ENCODE measurements around the gene NRIP2. TPM values are rescaled to one million over a fixed set of nuclear protein-coding genes. Genes with fewer than 3 reads are reported as not detected.
A peak's percentile ranks its signal among the peaks of the same experiment; 100 is the strongest.

The NRIP2 gene
- polyA plus RNA-seq, 1 donor from 2014 or later = not detected

GRCh38 chr12:2811801-2812200 lies 23.0 kb downstream of the NRIP2 start:
- H3K4me2 ChIP-seq (ENCODE audit: low read length) = peak overlapping the region; percentile 71
- TF ChIP-seq POLR2AphosphoS5 (IDR thresholded peaks at IDR 0.05) (no peak), RAD21 (conservative IDR thresholded peaks at IDR 0.05) (no peak), MXI1 (conservative IDR thresholded peaks at IDR 0.05; ENCODE audit: poor library complexity, severe bottlenecking) (no peak), EZH2 (IDR thresholded peaks at IDR 0.05; ENCODE audit: borderline replicate concordance, insufficient read depth, low read length, poor library complexity, severe bottlenecking) (no peak), TAF1 (IDR thresholded peaks at IDR 0.05; ENCODE audit: low read depth) (no peak), EP300 (conservative IDR thresholded peaks at IDR 0.05; ENCODE audit: poor library complexity, severe bottlenecking) (no peak), CTCF (IDR thresholded peaks at IDR 0.05; ENCODE audit: poor library complexity, severe bottlenecking) (no peak), SMC3 (conservative IDR thresholded peaks at IDR 0.05; ENCODE audit: poor library complexity) (no peak)
- TF ChIP-seq, protein P1, sequence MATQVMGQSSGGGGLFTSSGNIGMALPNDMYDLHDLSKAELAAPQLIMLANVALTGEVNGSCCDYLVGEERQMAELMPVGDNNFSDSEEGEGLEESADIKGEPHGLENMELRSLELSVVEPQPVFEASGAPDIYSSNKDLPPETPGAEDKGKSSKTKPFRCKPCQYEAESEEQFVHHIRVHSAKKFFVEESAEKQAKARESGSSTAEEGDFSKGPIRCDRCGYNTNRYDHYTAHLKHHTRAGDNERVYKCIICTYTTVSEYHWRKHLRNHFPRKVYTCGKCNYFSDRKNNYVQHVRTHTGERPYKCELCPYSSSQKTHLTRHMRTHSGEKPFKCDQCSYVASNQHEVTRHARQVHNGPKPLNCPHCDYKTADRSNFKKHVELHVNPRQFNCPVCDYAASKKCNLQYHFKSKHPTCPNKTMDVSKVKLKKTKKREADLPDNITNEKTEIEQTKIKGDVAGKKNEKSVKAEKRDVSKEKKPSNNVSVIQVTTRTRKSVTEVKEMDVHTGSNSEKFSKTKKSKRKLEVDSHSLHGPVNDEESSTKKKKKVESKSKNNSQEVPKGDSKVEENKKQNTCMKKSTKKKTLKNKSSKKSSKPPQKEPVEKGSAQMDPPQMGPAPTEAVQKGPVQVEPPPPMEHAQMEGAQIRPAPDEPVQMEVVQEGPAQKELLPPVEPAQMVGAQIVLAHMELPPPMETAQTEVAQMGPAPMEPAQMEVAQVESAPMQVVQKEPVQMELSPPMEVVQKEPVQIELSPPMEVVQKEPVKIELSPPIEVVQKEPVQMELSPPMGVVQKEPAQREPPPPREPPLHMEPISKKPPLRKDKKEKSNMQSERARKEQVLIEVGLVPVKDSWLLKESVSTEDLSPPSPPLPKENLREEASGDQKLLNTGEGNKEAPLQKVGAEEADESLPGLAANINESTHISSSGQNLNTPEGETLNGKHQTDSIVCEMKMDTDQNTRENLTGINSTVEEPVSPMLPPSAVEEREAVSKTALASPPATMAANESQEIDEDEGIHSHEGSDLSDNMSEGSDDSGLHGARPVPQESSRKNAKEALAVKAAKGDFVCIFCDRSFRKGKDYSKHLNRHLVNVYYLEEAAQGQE (IDR thresholded peaks at IDR 0.05; ENCODE audit: borderline replicate concordance) = no peak
- peak overlapping the region; percentile 97 for H3K27ac ChIP-seq (ENCODE audit: low read length)
- peak overlapping the region; percentile 42 for H3K9ac ChIP-seq (ENCODE audit: low read length)
- peak overlapping the region; percentile 75 for H3K4me3 ChIP-seq (ENCODE audit: low read length)
- no peaks in the 10 kb centered on the region for H4K20me1 ChIP-seq (ENCODE audit: insufficient read depth)
- no peaks in the 10 kb centered on the region for H3K27me3 ChIP-seq (ENCODE audit: insufficient read depth, low read depth, low read length)
- H3F3A ChIP-seq (ENCODE audit: insufficient read depth, low read length, poor library complexity, severe bottlenecking) = peaks cover 5% of the 10 kb centered on the region
- peaks cover 11% of the 10 kb centered on the region for H3K79me2 ChIP-seq (replicated peaks; ENCODE audit: insufficient read depth, low read length)
- no peaks in the 10 kb centered on the region for H3K9me2 ChIP-seq (ENCODE audit: insufficient read depth, low read length)
- H2AFZ ChIP-seq (ENCODE audit: low read depth, low read length) = peak overlapping the region; percentile 35
- no peaks in the 10 kb centered on the region for H3K9me3 ChIP-seq (ENCODE audit: low read length)
- no peaks in the 10 kb centered on the region for H3K36me3 ChIP-seq (ENCODE audit: insufficient read depth, low read length)

GRCh38 chr12:2806700-2807099 lies 28.1 kb downstream of the NRIP2 start:
- no peak overlapping the region for H3K9ac ChIP-seq (ENCODE audit: low read length)
- no peaks in the 10 kb centered on the region for H3K9me3 ChIP-seq (ENCODE audit: low read length)
- H3K36me3 ChIP-seq (ENCODE audit: insufficient read depth, low read length) = peaks cover 2% of the 10 kb centered on the region
- H3F3A ChIP-seq (ENCODE audit: insufficient read depth, low read length, poor library complexity, severe bottlenecking) = no peaks in the 10 kb centered on the region
- no peak overlapping the region for H3K4me2 ChIP-seq (ENCODE audit: low read length)
- peaks cover 2% of the 10 kb centered on the region for H3K79me2 ChIP-seq (replicated peaks; ENCODE audit: insufficient read depth, low read length)
- H2AFZ ChIP-seq (ENCODE audit: low read depth, low read length) = no peak overlapping the region
- no peaks in the 10 kb centered on the region for H3K9me2 ChIP-seq (ENCODE audit: insufficient read depth, low read length)
- no peaks in the 10 kb centered on the region for H3K27me3 ChIP-seq (ENCODE audit: insufficient read depth, low read depth, low read length)
- TF ChIP-seq EP300 (conservative IDR thresholded peaks at IDR 0.05; ENCODE audit: poor library complexity, severe bottlenecking) (no peak), TAF1 (IDR thresholded peaks at IDR 0.05; ENCODE audit: low read depth) (no peak), RAD21 (conservative IDR thresholded peaks at IDR 0.05) (no peak), POLR2AphosphoS5 (IDR thresholded peaks at IDR 0.05) (no peak), CTCF (IDR thresholded peaks at IDR 0.05; ENCODE audit: poor library complexity, severe bottlenecking) (no peak), SMC3 (conservative IDR thresholded peaks at IDR 0.05; ENCODE audit: poor library complexity) (no peak), MXI1 (conservative IDR thresholded peaks at IDR 0.05; ENCODE audit: poor library complexity, severe bottlenecking) (no peak), EZH2 (IDR thresholded peaks at IDR 0.05; ENCODE audit: borderline replicate concordance, insufficient read depth, low read length, poor library complexity, severe bottlenecking) (no peak)
- TF ChIP-seq, protein P1 (IDR thresholded peaks at IDR 0.05; ENCODE audit: borderline replicate concordance) = no peak
- no peak overlapping the region for H3K4me3 ChIP-seq (ENCODE audit: low read length)
- no peaks in the 10 kb centered on the region for H4K20me1 ChIP-seq (ENCODE audit: insufficient read depth)
- H3K27ac ChIP-seq (ENCODE audit: low read length) = no peak overlapping the region
